IPS-15b (cell line): ENCODE measurements around the gene FRRS1L.

ENCODE experiments used
- H3K27me3 ChIP-seq: one replicate; pipeline ENCODE4 v1.6.1; 2013; ENCODE audit warnings: low read length; ENCODE audit not compliant: control insufficient read depth, insufficient read depth
- H3K36me3 ChIP-seq: one replicate; pipeline ENCODE4 v1.6.1; 2013; ENCODE audit warnings: low read length; ENCODE audit not compliant: control insufficient read depth, insufficient read depth
- H3K4me1 ChIP-seq: one replicate; pipeline ENCODE4 v1.6.1; 2013; ENCODE audit warnings: mild to moderate bottlenecking, low read length; ENCODE audit not compliant: control insufficient read depth, insufficient read depth
- H3K4me3 ChIP-seq: one replicate; pipeline ENCODE4 v1.5.1; 2013; ENCODE audit warnings: low read depth, low read length
- H3K9ac ChIP-seq: one replicate; pipeline ENCODE4 v1.6.1; 2013; ENCODE audit warnings: low read depth, mild to moderate bottlenecking, low read length
- H3K9me3 ChIP-seq: one replicate; pipeline ENCODE4 v1.6.1; 2013; ENCODE audit warnings: mild to moderate bottlenecking, low read length; ENCODE audit not compliant: control insufficient read depth, insufficient read depth

Gene FRRS1L

GRCh38 chr9:109122726-109123621 is 44.1 kb downstream of the FRRS1L start:
- H3K36me3 ChIP-seq, result no peaks in the 10 kb centered on the region
- H3K4me1 ChIP-seq, result peaks cover 12% of the 10 kb centered on the region
- H3K4me3 ChIP-seq, result no peak overlapping the region
- no peaks in the 10 kb centered on the region for H3K27me3 ChIP-seq
- no peaks in the 10 kb centered on the region for H3K9me3 ChIP-seq
- H3K9ac ChIP-seq, result no peak overlapping the region

- no peaks in the 10 kb centered on the region for H3K27me3 ChIP-seq
- peaks cover 12% of the 10 kb centered on the region for H3K4me1 ChIP-seq
- no peak overlapping the region for H3K4me3 ChIP-seq
- no peak overlapping the region for H3K9ac ChIP-seq
- H3K36me3 ChIP-seq, result no peaks in the 10 kb centered on the region
- H3K9me3 ChIP-seq, result no peaks in the 10 kb centered on the region
Observed at GRCh38 chr9:109121232-109121796, 45.7 kb downstream of the FRRS1L start.

GRCh38 chr9:109120204-109120789 is 46.8 kb downstream of the FRRS1L start:
- H3K27me3 ChIP-seq, result no peaks in the 10 kb centered on the region
- H3K4me3 ChIP-seq, result peak overlapping the region; percentile 42
- peaks cover 14% of the 10 kb centered on the region for H3K4me1 ChIP-seq
- no peaks in the 10 kb centered on the region for H3K9me3 ChIP-seq
- no peaks in the 10 kb centered on the region for H3K36me3 ChIP-seq
- H3K9ac ChIP-seq, result peak overlapping the region; percentile 66

- H3K4me1 ChIP-seq, result peaks cover 16% of the 10 kb centered on the region
- H3K27me3 ChIP-seq, result no peaks in the 10 kb centered on the region
- no peaks in the 10 kb centered on the region for H3K9me3 ChIP-seq
- H3K36me3 ChIP-seq, result no peaks in the 10 kb centered on the region
- peak within 1 kb of the TSS; percentile 76 for H3K4me3 ChIP-seq
- H3K9ac ChIP-seq, result peak within 1 kb of the TSS; percentile 88
Observed at GRCh38 chr9:109119439-109120203, 47.4 kb downstream of the FRRS1L start, which contains the start of gene TMEM245. Gene TMEM245, minus strand, starts transcription at chr9:109119947. Its CDS starts 34 bp downstream, at chr9:109119913.

- H3K4me3 ChIP-seq, result peak overlapping the region; percentile 76
- H3K9ac ChIP-seq, result peak overlapping the region; percentile 88
- no peaks in the 10 kb centered on the region for H3K36me3 ChIP-seq
- no peaks in the 10 kb centered on the region for H3K27me3 ChIP-seq
- no peaks in the 10 kb centered on the region for H3K9me3 ChIP-seq
- H3K4me1 ChIP-seq, result peaks cover 20% of the 10 kb centered on the region
Observed at GRCh38 chr9:109118808-109119438, 48.1 kb downstream of the FRRS1L start.

DNA sequence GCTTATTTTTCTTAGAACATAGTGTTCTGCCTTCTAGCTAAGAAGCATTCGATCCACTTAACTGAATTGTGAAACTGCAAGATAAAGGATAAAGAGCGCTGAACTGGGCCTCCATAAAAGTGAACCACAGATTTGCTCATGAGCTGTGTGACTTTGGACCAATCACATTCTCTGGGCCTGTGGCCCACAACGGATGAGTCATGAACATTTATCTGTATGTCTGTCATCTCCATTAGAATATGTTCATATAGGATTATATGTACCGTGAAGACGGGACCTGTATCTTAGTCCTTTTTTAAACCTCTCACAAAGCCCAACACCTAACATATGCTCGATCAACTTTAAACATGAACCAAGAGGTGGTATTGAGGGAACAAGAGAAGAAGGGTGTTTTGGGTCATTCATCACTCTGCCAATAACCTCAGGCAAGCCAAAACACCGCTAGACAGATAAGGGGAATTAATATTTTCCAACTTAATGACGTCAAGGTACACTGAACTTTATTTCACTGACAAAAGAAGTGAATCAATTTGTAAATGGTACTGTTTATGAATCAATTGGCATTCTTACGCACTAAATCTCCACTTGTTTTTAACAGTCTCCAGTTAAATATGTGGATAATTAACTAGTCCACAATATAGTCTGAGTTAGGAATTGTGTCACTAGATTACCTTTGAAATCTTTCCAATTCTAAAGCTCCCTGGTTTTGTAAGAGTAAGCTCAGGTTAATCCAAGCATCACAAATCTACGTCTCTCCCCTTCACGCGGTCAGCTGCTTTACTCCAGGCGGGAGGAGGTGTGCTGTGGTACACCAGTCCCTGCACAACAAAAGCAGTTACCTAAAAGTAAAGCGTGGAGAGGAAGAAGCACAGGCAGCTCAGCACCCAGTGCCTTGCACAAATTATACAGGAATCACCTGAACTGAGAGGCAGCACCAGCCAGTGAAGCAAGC is 48.9 kb downstream of the FRRS1L start:
- H3K4me1 ChIP-seq, result peaks cover 20% of the 10 kb centered on the region
- H3K27me3 ChIP-seq, result no peaks in the 10 kb centered on the region
- peak overlapping the region; percentile 76 for H3K4me3 ChIP-seq
- H3K36me3 ChIP-seq, result no peaks in the 10 kb centered on the region
- peak overlapping the region; percentile 88 for H3K9ac ChIP-seq
- no peaks in the 10 kb centered on the region for H3K9me3 ChIP-seq

DNA sequence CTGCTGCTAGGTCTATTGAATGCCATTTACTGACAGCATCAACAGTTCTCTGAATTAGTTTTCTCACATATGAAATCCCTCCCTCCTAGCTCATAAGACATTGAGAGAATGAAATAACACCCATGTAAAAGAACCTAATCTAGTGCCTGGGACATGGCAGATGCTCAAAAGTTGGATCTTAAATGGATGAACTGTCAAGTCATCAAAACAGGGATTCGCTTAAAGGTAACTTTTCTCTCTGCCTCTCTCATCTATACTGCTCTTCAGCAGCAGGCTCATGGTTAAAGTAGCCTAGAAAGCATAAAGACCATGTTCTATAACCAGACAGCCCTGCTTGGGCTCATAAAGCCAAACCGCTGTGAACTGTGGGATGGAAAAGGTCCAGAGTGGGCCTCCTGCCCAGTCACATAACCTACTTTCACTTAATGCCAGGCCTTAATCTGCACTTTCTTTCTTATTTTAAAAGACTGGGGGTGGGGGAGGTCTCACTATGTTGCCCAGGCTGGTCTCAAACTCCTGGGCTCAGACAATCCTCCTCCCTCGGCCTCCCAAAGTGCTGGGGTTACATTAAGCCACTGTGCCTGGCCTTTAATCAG is 51.0 kb downstream of the FRRS1L start:
- no peak overlapping the region for H3K9ac ChIP-seq
- H3K9me3 ChIP-seq, result no peaks in the 10 kb centered on the region
- H3K4me1 ChIP-seq, result peaks cover 16% of the 10 kb centered on the region
- H3K4me3 ChIP-seq, result no peak overlapping the region
- no peaks in the 10 kb centered on the region for H3K27me3 ChIP-seq
- H3K36me3 ChIP-seq, result no peaks in the 10 kb centered on the region

DNA sequence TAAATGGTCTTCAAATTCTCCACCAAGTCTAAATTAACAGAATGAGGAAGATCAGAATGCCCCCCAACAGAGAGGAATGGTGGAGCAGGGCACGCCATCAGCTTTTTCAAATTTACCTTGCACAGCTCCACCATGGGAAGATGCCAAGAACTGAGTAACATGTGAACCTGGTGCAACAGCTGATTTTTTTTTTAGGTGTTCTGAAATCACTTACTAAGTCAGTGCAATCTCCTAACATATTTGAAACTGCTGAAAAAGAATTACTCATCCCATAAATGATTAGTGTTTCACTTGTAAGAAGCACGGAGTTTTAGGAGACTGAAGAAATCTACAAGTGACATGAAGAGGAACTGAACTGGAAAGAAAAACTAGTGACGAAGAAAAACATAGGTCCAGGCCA is 52.4 kb downstream of the FRRS1L start:
- no peak overlapping the region for H3K4me3 ChIP-seq

DNA sequence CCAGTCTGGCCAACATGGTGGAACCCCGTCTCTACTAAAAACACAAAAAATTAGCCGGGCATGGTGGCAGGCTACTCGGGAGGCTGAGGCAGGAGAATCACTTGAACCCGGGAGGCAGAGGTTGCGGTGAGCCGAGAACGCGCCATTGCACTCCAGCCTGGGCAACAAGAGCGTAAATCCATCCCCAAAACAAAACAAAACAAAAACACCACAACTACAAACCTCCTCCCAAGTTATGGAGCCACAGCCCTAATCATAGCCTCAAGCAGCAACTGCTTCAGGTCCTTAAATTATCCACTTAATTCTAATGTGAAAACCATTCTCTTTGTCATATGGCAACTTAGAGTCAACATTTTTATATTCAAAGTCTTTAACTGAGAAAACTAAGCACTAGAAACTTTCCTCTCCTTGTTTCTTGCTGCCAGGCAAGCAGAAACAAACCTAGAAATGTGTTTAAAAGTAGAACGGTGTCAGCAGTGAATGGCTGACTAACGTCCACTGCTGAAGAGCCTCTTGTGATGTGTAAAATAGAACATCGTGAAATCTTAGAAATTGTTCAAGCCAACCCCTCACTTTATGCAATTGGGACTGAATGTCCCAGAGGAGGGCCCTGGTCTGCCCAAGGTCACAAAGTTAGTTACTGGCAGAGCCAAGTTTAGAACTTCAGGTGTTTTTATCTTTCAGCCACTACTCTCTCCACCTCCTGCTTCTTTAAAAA is 53.0 kb downstream of the FRRS1L start:
- no peaks in the 10 kb centered on the region for H3K36me3 ChIP-seq
- H3K9ac ChIP-seq, result no peak overlapping the region
- H3K4me3 ChIP-seq, result no peak overlapping the region
- H3K27me3 ChIP-seq, result no peaks in the 10 kb centered on the region
- peaks cover 8% of the 10 kb centered on the region for H3K4me1 ChIP-seq
- H3K9me3 ChIP-seq, result no peaks in the 10 kb centered on the region

More for the DNA sequence above, 52.4 kb downstream of the FRRS1L start:
- Histone ChIP-seq H3K9me3 (no peaks in the 10 kb centered on the region), H3K27me3 (no peaks in the 10 kb centered on the region), H3K36me3 (no peaks in the 10 kb centered on the region), H3K9ac (no peak overlapping the region), H3K4me1 (peaks cover 8% of the 10 kb centered on the region)

DNA sequence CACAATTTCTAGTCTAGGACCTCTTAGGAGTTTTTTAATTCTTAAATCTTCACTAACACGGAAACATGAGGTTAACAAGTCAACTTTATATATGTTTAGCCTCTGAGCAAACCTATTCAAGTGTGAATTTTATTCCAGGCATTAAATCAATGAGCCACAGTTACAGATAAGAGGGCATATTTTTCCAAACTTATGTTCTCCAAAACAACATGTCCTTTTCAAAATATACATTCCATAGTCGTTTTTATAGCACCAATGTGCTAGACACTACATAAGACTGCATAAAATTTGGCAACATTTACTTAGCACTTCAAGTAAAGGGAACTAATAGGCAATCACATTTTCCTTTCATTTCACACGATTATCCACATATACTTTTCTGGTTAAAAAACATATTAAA is 53.8 kb downstream of the FRRS1L start:
- peaks cover 8% of the 10 kb centered on the region for H3K4me1 ChIP-seq

More for the DNA sequence above, 53.8 kb downstream of the FRRS1L start:
- Histone ChIP-seq H3K27me3 (no peaks in the 10 kb centered on the region), H3K9me3 (no peaks in the 10 kb centered on the region), H3K36me3 (no peaks in the 10 kb centered on the region), H3K9ac (no peak overlapping the region), H3K4me3 (no peak overlapping the region)
